Lower leg skin (tissue), 4 donors: ENCODE data around the gene SFXN4. TPM values are rescaled to one million over a fixed set of nuclear protein-coding genes. Genes with fewer than 3 reads are reported as not detected.

ENCODE experiments used
- DNase-seq, 2 donors: peaks; one replicate each; pipeline ENCODE4 v3.0.0-alpha.2; 2019; ENCODE audit warnings: low spot score in 2 of 2
- H3K4me3 ChIP-seq: fragments of 200-600 bp; sonication (generic); 2 replicates; pipeline ENCODE4 v1.5.1; 2017; ENCODE audit warnings: mild to moderate bottlenecking, low read depth; ENCODE audit not compliant: poor library complexity, severe bottlenecking
- CTCF ChIP-seq, 3 donors: fragments of 450-650 bp; IDR thresholded peaks; one replicate each; pipeline ENCODE4 v1.5.1; 2016; ENCODE audit warnings: antibody characterized with exemption in 3 of 3, mild to moderate bottlenecking in 3 of 3, moderate library complexity in 2 of 3
- POLR2A ChIP-seq, 2 donors: fragments of 450-650 bp; IDR thresholded peaks; one replicate each; pipeline ENCODE4 v1.6.1; 2016 to 2017; ENCODE audit warnings: antibody characterized with exemption in 2 of 2, mild to moderate bottlenecking in 1 of 2, moderate library complexity in 1 of 2
- WGBS, 2 donors: methylation state at CpG; one replicate each; pipeline ENCODE4 v1.1.5; 2018; 5-methylcytosine and 5-hydroxymethylcytosine counted together
- intact Hi-C: fragments of 100-400 bp; cut with DNase I; formaldehyde crosslinking; loops from one replicate; pipeline ENCODE4 v1.15.0; 2023; ENCODE audit warnings: low total_unique reads
- total RNA-seq, 4 donors: library from RNA; depleted of rRNA; stranded (reverse); fragments of >200 nt; gene quantifications; one replicate each; pipeline ENCODE4 v1.1.0, GENCODE V29; 2016

SFXN4 gene
- total RNA-seq, 4 donors from 2014 or later, result 9.1 to 22.7 (median 16.0) TPM

GRCh38 chr10:119174109-119174508 lies 8.6 kb upstream of the SFXN4 start:
- DNase-seq, result no peak
- WGBS, 2 donors, result 67 to 85% methylated on average over 2 of the region's 2 CpGs
- TF ChIP-seq POLR2A (IDR thresholded peaks at IDR 0.05) (no peak), CTCF (IDR thresholded peaks at IDR 0.05) (no peak)
- H3K4me3 ChIP-seq, result no peak overlapping the region
- intact Hi-C loops, result no loop called here

- DNase-seq, result no peak
- WGBS, 2 donors, result 84 to 85% methylated on average over 8 of the region's 8 CpGs
- TF ChIP-seq POLR2A (IDR thresholded peaks at IDR 0.05) (no peak), CTCF (IDR thresholded peaks at IDR 0.05) (no peak)
Measured at GRCh38 chr10:119167041-119167440, 1.5 kb upstream of the SFXN4 start.

GRCh38 chr10:119166564-119166963 lies 1.1 kb upstream of the SFXN4 start:
- TF ChIP-seq CTCF (IDR thresholded peaks at IDR 0.05), result no peak
- TF ChIP-seq POLR2A (IDR thresholded peaks at IDR 0.05), result no peak
- WGBS, 2 donors, result 73 to 75% methylated on average over 8 of the region's 8 CpGs
- DNase-seq, result no peak
- no peak overlapping the region for H3K4me3 ChIP-seq
- intact Hi-C loops, result no loop called here

More at GRCh38 chr10:119167041-119167440, 1.5 kb upstream of the SFXN4 start:
- H3K4me3 ChIP-seq, result no peak overlapping the region
- intact Hi-C loops, result no loop called here

GRCh38 chr10:119166118-119166500 lies 595 bp upstream of the SFXN4 start:
- no peak for TF ChIP-seq CTCF (IDR thresholded peaks at IDR 0.05)
- TF ChIP-seq POLR2A (IDR thresholded peaks at IDR 0.05), result no peak
- WGBS, 2 donors, result 66 to 74% methylated on average over 7 of the region's 7 CpGs
- DNase-seq, result no peak
- intact Hi-C loops, result no loop called here
- H3K4me3 ChIP-seq, result no peak overlapping the region

GRCh38 chr10:119162452-119163092 lies 2.9 kb downstream of the SFXN4 start:
- intact Hi-C loops, result no loop called here
- WGBS, 2 donors, result 95 to 96% methylated on average over 5 of the region's 5 CpGs
- TF ChIP-seq POLR2A (IDR thresholded peaks at IDR 0.05) (no peak), CTCF (IDR thresholded peaks at IDR 0.05) (no peak)
- H3K4me3 ChIP-seq, result no peak overlapping the region
- DNase-seq, result no peak
